Breast epithelium (tissue), 4 donors: ENCODE measurements around the gene CLMP. TPM values are rescaled to one million over a fixed set of nuclear protein-coding genes. Genes with fewer than 3 reads are reported as not detected.

ENCODE experiments used
- DNase-seq, 2 donors: peaks; one replicate each; pipeline ENCODE4 v3.0.0-alpha.2; 2019; ENCODE audit warnings: low spot score in 2 of 2
- H3K27ac ChIP-seq, 2 donors: fragments of 200-600 bp; sonication (generic) in 1 of 2; one replicate each; pipeline ENCODE4 v1.5.1; 2016 to 2019; ENCODE audit warnings: mild to moderate bottlenecking in 1 of 2
- H3K27me3 ChIP-seq, 2 donors: fragments of 200-600 bp; sonication (generic) in 1 of 2; one replicate each; pipeline versions ENCODE4 v1.5.1 to v1.6.0; 2017 to 2019; ENCODE audit warnings: control low read depth in 1 of 2, mild to moderate bottlenecking in 1 of 2
- H3K36me3 ChIP-seq: fragments of 200-600 bp; one replicate; pipeline ENCODE4 v1.5.1; 2019
- H3K4me1 ChIP-seq, 2 donors: fragments of 200-600 bp; sonication (generic); one replicate each; pipeline ENCODE4 v1.5.1; 2016 to 2019; ENCODE audit warnings: control low read depth in 1 of 2
- H3K4me3 ChIP-seq, 3 donors: fragments of 200-600 bp; sonication (generic); 1 replicate in 2 of 3; 2 replicates in 1 of 3; pipeline ENCODE4 v1.5.1; 2016 to 2019; ENCODE audit warnings: mild to moderate bottlenecking in 3 of 3, moderate library complexity in 2 of 3
- H3K9me3 ChIP-seq, 2 donors: fragments of 200-600 bp; sonication (generic) in 1 of 2; one replicate each; pipeline ENCODE4 v1.5.1; 2016 to 2019; ENCODE audit warnings: control low read depth in 1 of 2
- POLR2A ChIP-seq: fragments of 450-650 bp; IDR thresholded peaks from one replicate; pipeline ENCODE4 v1.6.1; 2016; ENCODE audit warnings: antibody characterized with exemption, mild to moderate bottlenecking, moderate library complexity
- POLR2AphosphoS5 ChIP-seq, 3 donors: sonication (generic); formaldehyde crosslinking; IDR thresholded peaks; one replicate each; pipeline ENCODE4 v1.6.1; 2017; ENCODE audit warnings: antibody characterized with exemption in 3 of 3
- intact Hi-C: fragments of 100-400 bp; cut with DNase I; formaldehyde crosslinking; loops from one replicate; pipeline ENCODE4 v1.15.1; 2023; ENCODE audit warnings: low total_unique reads
- total RNA-seq, 3 donors: library from RNA; depleted of rRNA; stranded (reverse); fragments of >200 nt; gene quantifications; one replicate each; pipeline ENCODE4 v1.1.0, GENCODE V29; 2016
- TF ChIP-seq, protein P1 (sequence below), 3 donors: fragments of 450-650 bp; IDR thresholded peaks; one replicate each; pipeline ENCODE4 v1.5.1; 2016 to 2017; ENCODE audit warnings: antibody characterized with exemption in 3 of 3, mild to moderate bottlenecking in 3 of 3, moderate library complexity in 3 of 3

Gene CLMP
- total RNA-seq, 3 donors from 2014 or later, result 70.8 to 241 (median 82.9) TPM

DNA sequence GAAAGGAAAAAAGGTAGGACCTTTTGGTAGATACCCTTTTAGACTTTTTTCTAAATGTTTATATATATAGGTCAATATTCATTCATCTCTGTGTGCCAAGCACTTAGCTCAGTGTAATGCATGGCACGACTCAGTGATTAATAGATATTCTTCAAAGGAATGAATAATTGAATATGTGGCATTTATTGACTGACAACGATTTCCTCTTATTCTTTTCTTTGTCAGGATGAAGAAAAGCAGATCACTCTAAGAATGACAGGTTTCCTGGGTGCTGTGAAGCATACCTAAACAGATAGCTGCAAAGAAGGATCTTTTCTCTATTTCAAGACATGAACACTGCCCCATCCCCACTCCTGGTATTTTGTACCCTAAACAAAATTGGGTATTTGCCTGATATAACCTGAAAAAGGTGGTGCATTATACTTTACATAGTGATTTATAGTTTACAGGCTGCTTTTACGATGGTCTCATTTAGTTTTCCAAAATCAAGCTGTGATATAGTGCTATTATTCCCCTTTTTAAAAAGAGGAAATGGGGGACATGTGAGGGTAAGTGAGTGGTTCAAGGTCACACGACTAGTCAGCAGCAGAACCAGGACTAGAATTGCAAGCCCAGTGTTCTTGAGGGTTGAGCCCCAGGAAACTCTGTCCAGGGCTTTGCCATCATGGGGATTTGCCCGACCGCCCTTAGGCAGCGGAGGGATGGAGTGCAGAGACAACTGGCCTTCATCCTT, 32.9 kb upstream of the CLMP start:
- H3K4me1 ChIP-seq, result no peaks in the 10 kb centered on the region
- H3K9me3 ChIP-seq, result no peaks in the 10 kb centered on the region
- no peak for TF ChIP-seq POLR2AphosphoS5 (IDR thresholded peaks at IDR 0.05)
- TF ChIP-seq, protein P1, sequence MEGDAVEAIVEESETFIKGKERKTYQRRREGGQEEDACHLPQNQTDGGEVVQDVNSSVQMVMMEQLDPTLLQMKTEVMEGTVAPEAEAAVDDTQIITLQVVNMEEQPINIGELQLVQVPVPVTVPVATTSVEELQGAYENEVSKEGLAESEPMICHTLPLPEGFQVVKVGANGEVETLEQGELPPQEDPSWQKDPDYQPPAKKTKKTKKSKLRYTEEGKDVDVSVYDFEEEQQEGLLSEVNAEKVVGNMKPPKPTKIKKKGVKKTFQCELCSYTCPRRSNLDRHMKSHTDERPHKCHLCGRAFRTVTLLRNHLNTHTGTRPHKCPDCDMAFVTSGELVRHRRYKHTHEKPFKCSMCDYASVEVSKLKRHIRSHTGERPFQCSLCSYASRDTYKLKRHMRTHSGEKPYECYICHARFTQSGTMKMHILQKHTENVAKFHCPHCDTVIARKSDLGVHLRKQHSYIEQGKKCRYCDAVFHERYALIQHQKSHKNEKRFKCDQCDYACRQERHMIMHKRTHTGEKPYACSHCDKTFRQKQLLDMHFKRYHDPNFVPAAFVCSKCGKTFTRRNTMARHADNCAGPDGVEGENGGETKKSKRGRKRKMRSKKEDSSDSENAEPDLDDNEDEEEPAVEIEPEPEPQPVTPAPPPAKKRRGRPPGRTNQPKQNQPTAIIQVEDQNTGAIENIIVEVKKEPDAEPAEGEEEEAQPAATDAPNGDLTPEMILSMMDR (IDR thresholded peaks at IDR 0.05), result no peak
- TF ChIP-seq POLR2A, result no peak
- no peak overlapping the region for H3K27ac ChIP-seq
- no peak overlapping the region for H3K4me3 ChIP-seq
- H3K36me3 ChIP-seq, result no peaks in the 10 kb centered on the region
- DNase-seq, result no peak
- no peaks in the 10 kb centered on the region for H3K27me3 ChIP-seq
- intact Hi-C loops, result no loop called here

DNA sequence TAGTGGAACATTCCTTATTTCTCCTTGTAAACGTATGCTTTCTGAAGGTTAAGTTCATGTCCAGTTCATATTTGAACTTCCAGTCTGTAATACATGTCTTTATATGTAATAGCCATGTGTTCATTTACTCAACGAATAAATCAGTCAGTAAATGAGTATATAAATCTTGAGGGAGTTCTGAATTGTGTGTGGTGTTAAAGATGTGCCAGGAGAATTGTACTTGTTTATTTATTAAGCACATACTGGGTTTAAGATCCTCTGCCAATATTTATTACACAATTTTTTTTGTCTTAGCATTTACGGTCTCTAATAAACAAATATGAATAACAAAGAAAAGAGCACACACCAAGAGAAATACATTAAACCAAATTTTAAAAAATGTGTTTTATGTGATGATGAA, 26.5 kb upstream of the CLMP start:
- H3K9me3 ChIP-seq, result peaks cover 4 to 13% of the 10 kb centered on the region in 2 donors
- intact Hi-C loops, result no loop called here
- H3K4me1 ChIP-seq, result no peaks in the 10 kb centered on the region
- H3K27me3 ChIP-seq, result no peaks in the 10 kb centered on the region
- DNase-seq, result no peak
- TF ChIP-seq, protein P1 (IDR thresholded peaks at IDR 0.05), result no peak
- TF ChIP-seq POLR2AphosphoS5 (IDR thresholded peaks at IDR 0.05) (no peak), POLR2A (no peak)
- H3K36me3 ChIP-seq, result no peaks in the 10 kb centered on the region
- H3K27ac ChIP-seq, result no peak overlapping the region
- no peak overlapping the region for H3K4me3 ChIP-seq

DNA sequence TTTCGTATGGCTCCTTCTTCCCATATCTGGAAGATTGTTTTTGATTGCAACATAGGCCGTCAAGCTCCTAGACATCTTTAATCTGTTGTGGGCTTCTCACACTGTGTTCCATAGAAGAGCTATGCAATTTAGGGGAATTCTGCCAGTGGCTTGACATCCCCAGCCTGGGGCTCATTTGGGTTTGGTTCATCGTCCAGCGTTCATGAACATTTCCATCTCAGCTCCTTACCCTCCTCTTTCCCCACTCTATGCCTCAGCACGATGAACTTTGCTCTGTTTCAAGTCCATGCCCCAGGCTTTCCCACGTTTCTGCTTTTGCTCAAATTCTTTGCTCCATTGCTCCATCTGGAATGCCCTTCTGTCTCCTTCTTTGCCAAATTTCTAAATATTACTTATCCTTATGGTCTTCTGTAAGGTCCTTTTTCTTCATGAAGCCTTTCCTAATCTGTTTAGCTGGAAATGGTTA, 26.1 kb upstream of the CLMP start:
- Histone ChIP-seq H3K9me3 (peaks cover 4 to 13% of the 10 kb centered on the region in 2 donors), H3K27me3 (no peaks in the 10 kb centered on the region), H3K27ac (no peak overlapping the region), H3K4me1 (no peaks in the 10 kb centered on the region), H3K4me3 (no peak overlapping the region), H3K36me3 (no peaks in the 10 kb centered on the region)
- intact Hi-C loops, result no loop called here
- DNase-seq, result no peak
- TF ChIP-seq, protein P1 (IDR thresholded peaks at IDR 0.05), result no peak

DNA sequence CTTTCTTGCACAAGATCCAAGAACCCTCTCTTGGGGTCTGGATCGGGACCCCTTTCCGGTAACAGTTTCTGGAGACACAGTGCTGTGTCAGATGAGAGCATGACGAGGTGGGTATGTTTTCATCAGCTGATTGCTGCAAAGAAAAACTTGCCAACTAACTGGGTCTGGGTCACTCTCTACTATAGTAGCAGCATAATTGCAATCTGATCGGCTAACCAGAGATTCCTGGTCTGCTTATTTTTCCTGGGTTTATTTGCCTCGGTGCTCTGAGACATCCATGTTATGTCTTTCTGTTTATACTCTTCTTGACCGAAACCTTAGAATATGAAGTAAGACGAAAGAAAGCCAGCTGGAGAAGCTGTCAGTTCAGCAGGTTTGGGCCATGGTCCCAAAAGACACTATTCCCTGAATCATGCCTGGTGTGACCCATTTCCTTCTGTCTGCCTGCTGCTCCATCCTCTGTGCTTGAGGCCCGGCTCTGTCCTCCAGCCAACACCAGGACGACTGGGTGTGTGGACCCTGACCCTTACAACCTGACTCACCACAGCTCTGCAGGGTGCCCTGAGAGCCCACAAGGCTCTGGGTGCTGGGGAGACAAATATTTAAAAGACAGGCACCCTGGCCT, 24.1 kb upstream of the CLMP start:
- Histone ChIP-seq H3K9me3 (peaks cover 4 to 13% of the 10 kb centered on the region in 2 donors), H3K27ac (no peak overlapping the region), H3K27me3 (no peaks in the 10 kb centered on the region), H3K36me3 (no peaks in the 10 kb centered on the region), H3K4me3 (no peak overlapping the region), H3K4me1 (no peaks in the 10 kb centered on the region)
- intact Hi-C loops, result loop anchor here (5.0 kb wide), 1 partner anchor 253 kb away; no protein-coding TSS in a partner anchor
- no peak for TF ChIP-seq POLR2A
- TF ChIP-seq, protein P1 (IDR thresholded peaks at IDR 0.05), result no peak
- TF ChIP-seq POLR2AphosphoS5 (IDR thresholded peaks at IDR 0.05), result no peak
- DNase-seq, result no peak

DNA sequence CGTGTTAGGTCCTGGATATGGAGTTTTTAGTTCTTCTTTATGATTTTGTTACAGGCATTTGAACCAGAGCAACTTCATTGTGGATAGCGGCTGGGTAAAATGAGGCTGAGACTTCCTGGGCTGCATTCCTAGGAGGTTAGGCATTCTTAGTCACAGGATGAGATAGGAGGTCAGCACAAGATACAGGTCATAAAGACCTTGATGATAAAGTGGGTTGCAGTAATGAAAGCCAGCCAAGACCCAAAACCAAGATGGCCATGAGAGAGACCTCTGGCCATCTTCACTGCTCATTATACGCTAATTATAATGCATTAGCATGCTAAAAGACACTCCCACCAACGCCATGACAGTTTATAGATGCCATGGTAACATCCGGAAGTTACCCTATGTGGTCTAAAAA, 23.4 kb upstream of the CLMP start:
- no peak for DNase-seq
- Histone ChIP-seq H3K4me3 (no peak overlapping the region), H3K9me3 (peaks cover 4 to 13% of the 10 kb centered on the region in 2 donors), H3K27me3 (no peaks in the 10 kb centered on the region), H3K36me3 (no peaks in the 10 kb centered on the region), H3K4me1 (no peaks in the 10 kb centered on the region), H3K27ac (no peak overlapping the region)
- TF ChIP-seq, protein P1 (IDR thresholded peaks at IDR 0.05), result no peak
- no peak for TF ChIP-seq POLR2AphosphoS5 (IDR thresholded peaks at IDR 0.05)
- no peak for TF ChIP-seq POLR2A
- intact Hi-C loops, result loop anchor here (5.0 kb wide), 1 partner anchor 254 kb away; no protein-coding TSS in a partner anchor
